Forelimb muscle (tissue), 1 donor: ENCODE measurements around the gene TINAG. TPM values are rescaled to one million over a fixed set of nuclear protein-coding genes. Genes with fewer than 3 reads are reported as not detected.

Experiments used
- DNase-seq: peaks from one replicate; pipeline ENCODE4 v3.0.0-alpha.2; 2013; ENCODE audit warnings: low read depth
- polyA plus RNA-seq: library from polyadenylated mRNA; unstranded; fragments of 120-200 nt; gene quantifications from one replicate; pipeline ENCODE4 v1.2.1, GENCODE V29; 2013; ENCODE audit not compliant: insufficient read length

TINAG gene
- not detected for polyA plus RNA-seq

GRCh38 chr6:54308289-54308985 lies at the start of gene TINAG:
Gene TINAG (plus strand): TSS chr6:54308441. CDS start chr6:54308551, 110 bp downstream.
- DNase-seq: no peak

GRCh38 chr6:54260025-54260424 lies 48.2 kb upstream of the TINAG start:
- DNase-seq: no peak

GRCh38 chr6:54262499-54262898 lies 45.7 kb upstream of the TINAG start:
- DNase-seq: no peak

GRCh38 chr6:54262971-54263370 lies 45.3 kb upstream of the TINAG start:
- DNase-seq: no peak

- DNase-seq: no peak
These were observed 43.5 kb upstream of the TINAG start for GRCh38 chr6:54264581-54265272.

GRCh38 chr6:54266400-54266923 lies 41.8 kb upstream of the TINAG start:
- no peak for DNase-seq

- DNase-seq: no peak
These were observed 40.4 kb upstream of the TINAG start for GRCh38 chr6:54267798-54268197.

- DNase-seq: no peak
These were observed 34.9 kb upstream of the TINAG start for GRCh38 chr6:54273214-54273820.

- no peak for DNase-seq
These were observed 33.9 kb upstream of the TINAG start for GRCh38 chr6:54274383-54274782.

GRCh38 chr6:54282186-54282585 lies 26.1 kb upstream of the TINAG start:
- no peak for DNase-seq

- no peak for DNase-seq
These were observed 23.9 kb upstream of the TINAG start for GRCh38 chr6:54284161-54284860.

- no peak for DNase-seq
These were observed 22.6 kb upstream of the TINAG start for GRCh38 chr6:54285595-54285994.

- no peak for DNase-seq
These were observed 22.1 kb upstream of the TINAG start for GRCh38 chr6:54286141-54286540.

- no peak for DNase-seq
These were observed 19.8 kb upstream of the TINAG start for GRCh38 chr6:54288474-54288873.

- DNase-seq: no peak
These were observed 18.8 kb upstream of the TINAG start for GRCh38 chr6:54289426-54289825.

GRCh38 chr6:54291146-54291545 lies 17.1 kb upstream of the TINAG start:
- DNase-seq: no peak

GRCh38 chr6:54291738-54292137 lies 16.5 kb upstream of the TINAG start:
- DNase-seq: no peak

- no peak for DNase-seq
These were observed 13.2 kb upstream of the TINAG start for GRCh38 chr6:54294965-54295532.

GRCh38 chr6:54299542-54300269 lies 8.5 kb upstream of the TINAG start:
- DNase-seq: no peak

GRCh38 chr6:54301770-54302169 lies 6.5 kb upstream of the TINAG start:
- DNase-seq: no peak

- no peak for DNase-seq
These were observed 766 bp upstream of the TINAG start for GRCh38 chr6:54307439-54307910.
